ENCODE results near the gene SENP1.

The SENP1 gene

DNA sequence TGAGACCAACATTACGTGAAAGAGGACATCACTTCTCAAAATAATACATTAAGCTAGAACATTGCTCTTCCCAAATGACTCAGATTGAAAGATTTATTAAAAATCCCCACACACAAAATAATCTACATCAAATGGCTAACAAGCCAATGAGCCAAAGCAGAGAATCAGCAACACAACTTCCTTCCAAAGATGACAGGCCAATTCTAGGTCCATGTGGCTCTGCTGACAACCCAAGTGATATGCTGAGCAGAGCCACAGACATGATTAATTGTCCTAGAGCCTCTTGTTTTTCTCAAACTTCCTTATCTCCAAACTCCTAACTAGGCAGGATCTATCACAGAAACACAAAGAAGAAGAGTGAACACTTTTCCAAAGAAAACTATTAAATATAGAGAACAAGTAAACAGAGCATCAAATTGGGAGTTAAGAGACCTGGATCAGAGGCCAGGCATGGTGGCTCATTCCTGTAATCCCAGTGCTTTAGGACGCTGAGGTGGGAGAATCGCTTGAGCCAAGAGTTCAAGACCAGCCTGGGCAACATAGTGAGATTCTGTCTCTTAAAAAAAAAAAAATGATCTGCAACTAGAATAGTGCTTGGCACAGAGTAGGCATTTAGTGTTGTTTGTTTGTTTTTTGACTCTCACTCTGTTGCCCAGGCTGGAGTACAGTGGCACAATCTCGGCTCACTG is 38.5 kb downstream of the SENP1 start:
- DNase-seq (ENCODE audit: low read depth, low spot score) = no peak

GRCh38 chr12:48065041-48065440 is 40.8 kb downstream of the SENP1 start:
- no peak for DNase-seq (ENCODE audit: low read depth, low spot score)

DNA sequence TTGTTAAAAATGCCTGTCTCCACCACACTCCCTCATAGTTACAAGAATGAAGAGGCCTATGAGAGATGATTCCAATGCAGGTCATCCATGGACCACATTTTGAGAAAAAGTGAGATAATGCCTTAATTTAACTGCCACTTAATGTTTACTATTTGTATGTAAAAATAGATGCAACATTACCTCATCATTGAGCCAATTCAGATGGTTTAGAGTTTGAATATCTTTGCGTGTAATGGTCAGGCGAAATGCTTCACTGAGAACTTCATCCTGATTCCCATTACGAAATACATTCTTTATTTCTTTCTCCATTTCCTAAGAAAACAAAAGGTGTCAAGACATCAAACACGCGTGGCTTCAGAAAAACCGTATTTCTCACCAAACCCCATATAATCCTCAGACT is 42.3 kb downstream of the SENP1 start:
- no peak for DNase-seq (ENCODE audit: low read depth, low spot score)

DNA sequence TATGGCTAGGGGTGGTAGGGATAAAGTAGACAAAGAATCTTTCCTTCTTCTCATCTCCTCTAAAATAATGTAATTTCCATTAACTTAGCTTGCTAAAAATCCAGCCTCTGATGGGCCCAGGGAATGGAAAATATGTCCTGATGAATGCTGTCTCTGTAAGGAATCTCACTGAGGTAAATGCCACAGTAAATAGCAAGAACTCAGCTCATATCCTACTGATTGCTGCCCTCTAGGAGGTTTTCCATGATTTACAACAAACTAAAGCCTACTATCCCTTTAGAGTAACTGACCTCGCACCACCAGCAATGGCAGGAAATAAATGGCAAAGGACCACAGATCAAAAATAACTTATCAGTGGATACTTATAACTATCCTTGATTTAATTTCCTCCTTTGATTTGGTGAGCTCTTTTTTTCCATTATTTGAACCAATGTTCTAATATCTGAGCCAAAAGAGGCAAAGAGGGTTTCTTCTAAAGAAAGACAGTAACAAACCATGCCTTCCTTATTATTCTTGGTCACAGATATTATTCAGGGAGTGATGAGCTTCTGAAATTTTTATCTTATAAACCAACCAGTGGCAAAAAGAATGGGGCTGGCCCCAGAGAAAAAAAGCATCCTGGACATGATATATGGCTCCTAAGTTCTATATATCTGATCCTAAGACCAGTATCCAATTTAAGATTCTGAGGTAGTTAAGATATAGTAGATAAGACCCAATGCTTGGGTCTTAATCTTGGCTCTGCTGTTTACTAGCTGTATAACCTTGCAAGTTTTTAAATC is 43.8 kb downstream of the SENP1 start:
- DNase-seq (ENCODE audit: low read depth, low spot score) = peak; percentile 25

DNA sequence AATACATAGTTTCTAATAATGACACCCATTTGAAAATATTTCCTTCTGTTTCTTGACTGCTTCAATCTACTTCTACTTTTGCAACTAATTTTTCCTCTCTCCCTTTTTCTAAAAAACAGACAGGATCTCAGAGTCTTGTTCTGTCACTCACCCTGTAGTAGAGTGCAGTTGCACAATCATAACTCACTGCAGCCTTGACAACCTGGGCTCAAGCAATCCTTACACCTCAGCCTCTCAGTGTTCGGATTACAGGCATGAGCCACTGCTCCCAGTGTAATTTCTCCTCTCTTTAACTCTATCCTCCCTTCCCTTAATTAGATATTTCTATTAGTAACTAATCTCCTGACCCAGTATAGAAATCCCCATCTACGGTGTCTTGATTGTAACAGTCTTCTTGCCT is 45.4 kb downstream of the SENP1 start:
- no peak for DNase-seq (ENCODE audit: low read depth, low spot score)

DNA sequence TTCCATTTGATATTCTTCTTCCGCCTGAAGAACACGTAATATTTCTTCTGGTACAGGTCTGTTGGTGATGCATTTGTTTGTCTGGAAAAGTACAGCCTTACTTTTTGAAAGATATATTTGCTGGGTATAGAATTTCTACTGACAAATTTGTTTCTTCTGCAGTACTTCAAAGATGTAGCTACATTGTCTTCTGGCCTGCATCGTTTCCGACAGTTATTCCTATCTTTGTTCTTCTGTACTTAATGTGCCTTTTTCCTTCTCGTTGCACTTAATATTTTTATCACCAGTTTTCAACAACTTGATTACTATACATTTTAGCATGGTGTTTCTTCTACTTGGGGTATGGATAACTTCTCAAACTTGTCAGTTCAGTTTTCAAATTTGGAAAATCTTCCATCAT is 47.1 kb downstream of the SENP1 start:
- no peak for DNase-seq (ENCODE audit: low read depth, low spot score)

DNA sequence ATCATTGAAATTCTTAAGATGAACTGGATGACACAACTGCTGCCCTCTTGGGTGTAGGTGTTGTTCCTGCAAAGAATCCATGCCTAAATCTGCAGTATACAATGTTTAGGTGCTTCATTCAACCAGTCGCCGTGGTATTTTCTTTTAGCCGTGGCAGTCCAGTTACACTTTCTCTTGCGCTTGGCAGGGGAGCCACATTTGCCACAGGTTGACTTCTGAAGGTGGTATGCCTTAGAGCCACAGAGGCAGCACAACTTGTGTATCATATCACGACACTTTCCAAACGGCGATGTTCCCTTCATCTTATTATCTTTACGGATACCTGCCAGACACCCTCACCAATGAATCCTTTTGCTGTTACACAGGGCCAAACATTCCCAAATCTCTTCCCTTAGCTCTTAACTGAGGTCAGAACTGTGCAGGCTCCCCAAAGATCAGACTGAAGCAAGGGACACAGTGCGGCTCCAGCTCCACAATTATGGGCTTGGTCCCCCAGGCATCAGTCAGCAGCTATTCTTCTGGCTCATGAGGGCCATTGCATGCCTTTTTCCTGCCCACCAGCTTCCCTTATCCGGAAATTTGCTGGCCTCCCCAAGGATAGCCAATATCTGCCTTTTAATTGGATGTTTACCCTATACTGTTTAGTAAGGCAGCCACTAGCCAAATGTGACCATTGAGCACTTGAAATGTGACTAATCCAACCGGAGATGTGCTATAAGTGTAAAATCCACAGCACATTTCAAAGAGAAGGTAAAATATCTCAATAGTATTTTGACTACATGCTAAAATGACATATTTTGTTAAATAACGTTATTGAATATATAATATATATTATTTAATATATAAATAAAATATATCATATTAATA is 50.7 kb downstream of the SENP1 start:
- no peak for DNase-seq (ENCODE audit: low read depth, low spot score)

DNA sequence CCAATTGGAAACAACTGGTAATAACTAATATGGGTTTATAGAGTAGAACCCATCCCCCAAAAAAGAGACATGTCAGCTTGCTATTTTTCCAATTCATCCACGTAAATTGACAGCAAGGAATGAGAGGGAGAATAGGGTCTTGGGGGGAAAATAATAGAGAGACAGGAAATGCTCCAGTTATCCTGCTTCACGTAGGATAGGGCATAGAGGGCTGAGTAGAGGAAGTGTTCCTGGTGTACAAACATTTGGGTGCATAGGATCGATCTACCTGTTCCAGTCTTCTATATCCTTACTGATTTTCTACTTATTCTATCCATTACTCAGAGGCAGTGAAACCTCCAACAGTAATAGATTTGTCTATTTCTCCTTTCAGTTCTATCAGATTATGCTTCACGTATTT is 52.0 kb downstream of the SENP1 start:
- DNase-seq (ENCODE audit: low read depth, low spot score) = no peak

DNA sequence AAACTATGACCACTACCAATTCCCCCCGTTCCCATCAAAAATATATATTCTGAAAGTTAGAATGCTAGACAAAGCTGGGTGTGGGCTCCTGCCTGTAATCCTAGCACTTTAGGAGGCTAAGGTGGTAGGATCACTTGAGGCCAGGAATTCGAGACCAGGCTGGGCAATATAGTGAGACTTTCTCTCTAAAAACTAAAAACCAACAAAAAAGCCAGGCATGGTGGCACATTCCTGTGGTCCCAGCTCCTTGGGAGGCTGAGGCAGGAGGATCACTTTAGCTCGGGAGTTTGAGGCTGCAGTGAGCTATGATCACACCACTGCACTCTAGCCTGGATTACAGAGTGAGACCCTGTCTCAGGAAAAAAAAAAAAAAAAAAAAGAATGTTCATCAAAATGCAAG is 52.8 kb downstream of the SENP1 start:
- no peak for DNase-seq (ENCODE audit: low read depth, low spot score)

- no peak for DNase-seq (ENCODE audit: low read depth, low spot score)
Observed at GRCh38 chr12:48051681-48052080, 54.2 kb downstream of the SENP1 start.

DNA sequence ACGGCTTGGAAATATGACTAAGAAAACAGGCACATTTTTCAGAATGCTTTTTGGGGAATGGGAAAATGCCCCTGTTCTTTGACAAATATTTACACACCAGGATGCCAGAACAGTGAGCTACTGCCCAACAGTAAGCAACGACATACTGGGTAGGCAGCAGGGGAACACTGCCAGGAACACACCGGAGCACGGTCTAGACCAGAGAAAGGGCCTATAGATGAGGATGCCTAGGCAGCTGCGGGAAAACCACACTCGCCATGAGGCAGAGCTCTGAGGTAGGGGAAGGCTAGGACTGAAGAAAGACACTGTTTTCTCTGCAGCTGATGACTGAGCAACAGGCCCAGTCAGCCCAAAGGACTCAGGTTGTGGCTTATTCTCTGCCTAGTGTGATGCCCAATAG is 55.7 kb downstream of the SENP1 start:
- peak; percentile 13 for DNase-seq (ENCODE audit: low read depth, low spot score)

GRCh38 chr12:48045965-48046518 is 59.8 kb downstream of the SENP1 start:
- no peak for DNase-seq (ENCODE audit: low read depth, low spot score)

DNA sequence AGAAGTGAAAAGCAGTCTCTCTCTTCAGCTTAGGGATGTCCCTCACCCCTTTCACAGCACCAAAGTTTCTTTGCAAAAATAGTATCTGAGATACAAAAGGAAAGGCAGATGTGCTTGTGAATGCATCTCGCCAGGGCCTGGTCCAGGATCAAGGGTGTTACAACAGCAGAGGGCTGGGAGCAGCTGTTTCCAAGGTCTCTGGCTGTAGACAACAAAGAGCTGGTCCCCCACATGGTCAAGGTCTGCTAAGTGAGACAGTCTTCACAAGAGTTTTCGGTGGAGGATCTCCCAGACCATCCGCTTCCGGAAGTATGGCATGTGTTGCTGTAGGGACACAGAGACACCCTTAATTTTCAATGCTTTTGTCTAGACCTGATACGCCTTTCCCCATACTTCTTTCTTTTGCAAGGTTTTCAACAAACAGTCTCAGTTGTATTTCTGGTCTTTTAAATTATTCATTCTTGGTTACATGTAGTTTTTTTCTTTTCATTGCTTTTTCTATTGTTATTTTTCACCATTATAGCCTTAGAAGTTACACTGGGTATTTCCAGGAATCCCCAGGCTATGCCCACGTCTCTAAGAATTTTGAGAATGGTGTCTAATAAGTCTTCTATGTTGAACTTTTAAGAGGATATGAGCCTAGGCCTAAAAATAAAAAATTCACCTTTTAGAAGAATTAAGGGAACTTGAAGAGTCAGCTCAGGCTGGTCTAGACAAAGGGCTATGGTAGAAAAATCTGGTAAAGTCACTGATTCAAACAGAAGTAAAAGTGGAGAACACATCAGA is 60.6 kb downstream of the SENP1 start:
- no peak for DNase-seq (ENCODE audit: low read depth, low spot score)

- no peak for DNase-seq (ENCODE audit: low read depth, low spot score)
Observed at GRCh38 chr12:48044396-48044795, 61.5 kb downstream of the SENP1 start.

DNA sequence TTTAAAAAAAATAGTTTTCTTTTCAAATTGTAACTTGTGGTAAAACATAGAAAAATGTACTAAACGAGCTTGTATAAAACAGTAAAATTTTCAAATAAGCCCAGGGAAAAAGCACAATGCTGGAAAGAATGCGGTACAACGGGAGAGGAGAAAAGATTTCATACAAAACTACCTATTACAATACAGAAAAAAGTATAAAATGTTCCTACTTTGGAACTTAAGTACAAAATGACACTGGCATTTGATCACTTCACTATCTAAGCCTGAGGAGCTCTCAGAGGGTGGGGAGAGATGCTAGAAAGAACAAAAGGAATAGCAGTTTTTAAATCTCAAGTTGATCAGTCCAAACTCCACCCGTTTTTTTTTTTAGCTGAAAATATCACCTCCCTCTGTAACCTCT is 62.1 kb downstream of the SENP1 start:
- no peak for DNase-seq (ENCODE audit: low read depth, low spot score)

GRCh38 chr12:48041591-48042423 is 64.1 kb downstream of the SENP1 start:
- DNase-seq (ENCODE audit: low read depth, low spot score) = no peak

DNA sequence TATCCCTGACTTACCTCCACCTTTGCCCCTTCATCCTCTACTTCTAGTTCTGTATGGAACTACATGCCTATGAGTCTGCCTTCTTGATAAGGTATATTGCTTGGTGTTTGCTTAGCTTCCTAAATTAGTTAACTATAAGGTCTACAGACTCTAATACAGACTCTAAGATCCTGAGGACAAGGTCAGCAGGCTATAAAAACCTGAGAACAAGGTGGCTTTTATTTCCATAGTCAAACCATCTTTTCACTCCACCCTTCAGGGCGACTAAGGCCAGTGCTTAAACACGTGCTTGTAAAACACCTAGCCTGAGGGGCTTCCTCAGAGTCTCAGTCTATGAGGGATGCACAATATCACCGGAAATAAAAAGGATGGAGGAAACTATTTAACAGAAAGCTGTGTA is 65.5 kb downstream of the SENP1 start:
- no peak for DNase-seq (ENCODE audit: low read depth, low spot score)

DNA sequence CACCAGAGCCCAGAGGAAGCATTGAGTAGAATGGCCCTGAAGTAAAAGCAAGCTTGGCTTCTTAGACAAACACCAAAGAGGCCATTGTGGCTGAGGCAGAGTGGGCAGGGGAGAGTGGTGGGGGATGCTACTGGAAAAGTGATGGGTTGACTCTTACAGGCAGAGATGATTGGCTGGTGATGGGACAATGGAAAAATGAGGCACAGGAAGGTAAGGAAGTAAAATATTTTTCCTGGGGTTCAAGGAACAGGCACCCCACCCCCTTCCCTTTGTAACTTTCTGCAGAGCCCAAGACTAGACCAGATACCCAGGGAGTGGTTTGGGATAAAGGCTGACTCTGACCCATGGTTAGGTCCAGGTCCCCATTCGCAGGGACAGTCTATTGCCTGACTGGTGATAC is 66.7 kb downstream of the SENP1 start:
- no peak for DNase-seq (ENCODE audit: low read depth, low spot score)

- DNase-seq (ENCODE audit: low read depth, low spot score) = no peak
Observed at GRCh38 chr12:48038085-48038484, 67.8 kb downstream of the SENP1 start.

DNA sequence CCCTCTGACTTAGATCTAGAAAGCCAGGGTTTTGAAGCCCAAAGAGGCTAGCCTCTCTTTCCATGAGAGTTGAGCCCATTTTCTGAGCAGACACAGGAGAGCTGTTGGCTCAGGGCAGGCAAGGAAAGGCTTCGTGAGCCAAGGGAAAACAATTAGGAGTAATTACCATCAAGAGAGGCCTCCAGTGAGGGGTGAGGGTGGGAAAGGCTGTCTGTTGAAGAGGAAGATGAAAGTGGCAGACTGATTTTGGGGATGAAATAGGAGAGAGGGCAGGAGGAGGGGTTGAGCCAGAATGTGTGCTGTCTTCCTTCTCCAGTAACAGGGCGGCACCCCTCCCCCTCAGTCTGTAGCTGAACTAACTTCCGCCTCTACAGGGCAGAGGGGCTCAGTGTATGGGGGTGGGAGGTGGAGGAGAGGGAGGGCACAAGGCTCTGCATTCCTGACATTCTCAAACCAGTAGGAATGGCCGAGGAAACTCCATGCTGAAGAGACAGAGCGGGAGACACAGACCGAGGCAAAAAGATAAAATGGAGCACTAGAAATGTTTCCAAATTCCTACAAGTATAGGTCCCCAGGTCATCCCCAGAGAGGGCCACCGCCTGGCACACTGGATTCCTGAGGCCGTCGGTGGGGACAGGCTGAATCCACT is 68.5 kb downstream of the SENP1 start:
- DNase-seq (ENCODE audit: low read depth, low spot score) = peak; percentile 74

All from astrocyte of the hippocampus (primary cell).